Dermis blood vessel endothelial cell (primary cell): ENCODE measurements around the gene CPLX4. TPM values are rescaled to one million over a fixed set of nuclear protein-coding genes. Genes with fewer than 3 reads are reported as not detected.

Experiments used
- DNase-seq: peaks from one replicate; pipeline ENCODE4 v3.0.0; 2010
- total RNA-seq: library from RNA; depleted of rRNA; stranded (reverse); fragments of >200 nt; gene quantifications from 2 replicates; pipeline ENCODE4 v1.2.3, GENCODE V29; 2014

CPLX4 gene
- total RNA-seq, 1 donor from 2014 or later, result not detected

DNA sequence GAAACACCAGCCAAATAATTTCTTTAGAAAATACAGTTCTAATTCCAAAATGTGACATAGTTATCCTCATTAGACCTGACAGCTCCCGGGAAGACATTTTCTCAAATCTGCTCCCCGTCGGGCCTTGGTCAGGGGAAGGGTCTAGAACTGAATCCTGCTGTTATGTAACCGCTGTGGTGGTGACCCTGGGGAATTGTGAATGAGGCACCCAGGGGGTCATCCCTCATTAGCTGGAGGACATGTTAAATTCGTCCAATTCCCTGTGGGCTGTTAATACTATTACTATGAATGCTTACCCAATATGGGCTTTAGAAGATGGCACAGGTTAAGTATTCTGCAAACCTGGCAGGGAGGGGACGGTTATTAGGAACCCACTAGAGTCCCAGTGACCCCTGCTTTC lies 11.8 kb downstream of the CPLX4 start:
- DNase-seq, result no peak

DNA sequence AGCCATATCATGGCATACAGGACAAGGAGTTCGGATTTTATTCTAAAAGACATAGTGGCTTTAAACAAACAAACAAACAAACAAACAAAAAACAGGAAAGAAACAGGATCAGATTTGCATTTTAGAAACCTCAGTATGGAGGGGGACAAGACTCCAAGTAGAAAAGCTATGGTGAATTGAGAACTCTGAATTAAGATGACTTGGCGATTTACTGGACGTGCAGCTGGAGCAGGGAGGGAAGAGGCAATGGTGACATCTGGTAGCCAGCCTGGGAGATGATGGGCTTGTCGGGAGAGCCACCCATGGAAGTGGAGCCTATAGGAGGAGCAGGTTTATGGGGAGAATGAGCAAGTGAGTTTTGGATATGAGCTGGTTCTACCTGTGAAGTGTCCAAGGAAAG lies 13.2 kb downstream of the CPLX4 start:
- DNase-seq, result no peak

DNA sequence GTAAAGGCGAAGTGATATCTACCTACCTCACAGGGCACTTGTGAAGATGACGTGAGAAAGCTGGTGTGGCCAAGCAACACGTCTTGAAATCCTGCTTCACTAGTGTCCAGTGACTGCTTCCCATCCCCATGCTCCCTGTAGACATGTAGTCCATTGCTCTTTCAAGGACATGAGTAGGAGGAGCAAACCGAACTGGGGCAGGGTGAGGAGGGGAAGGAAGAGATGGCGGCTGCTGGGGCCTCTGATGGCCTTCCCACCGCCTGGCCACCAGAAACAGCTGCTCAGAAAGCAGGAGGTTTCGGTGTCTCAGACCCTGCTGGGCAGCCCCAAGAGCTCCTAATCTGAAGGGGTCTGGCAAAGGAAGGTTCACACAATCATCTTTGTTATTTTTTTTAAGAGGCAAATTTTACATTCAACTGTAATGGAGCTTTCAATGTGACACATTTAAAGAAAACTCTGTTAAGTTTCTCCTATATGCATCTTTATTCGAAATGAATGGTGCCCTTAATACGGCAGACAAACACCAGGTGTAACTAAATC lies 14.7 kb downstream of the CPLX4 start:
- DNase-seq, result no peak

DNA sequence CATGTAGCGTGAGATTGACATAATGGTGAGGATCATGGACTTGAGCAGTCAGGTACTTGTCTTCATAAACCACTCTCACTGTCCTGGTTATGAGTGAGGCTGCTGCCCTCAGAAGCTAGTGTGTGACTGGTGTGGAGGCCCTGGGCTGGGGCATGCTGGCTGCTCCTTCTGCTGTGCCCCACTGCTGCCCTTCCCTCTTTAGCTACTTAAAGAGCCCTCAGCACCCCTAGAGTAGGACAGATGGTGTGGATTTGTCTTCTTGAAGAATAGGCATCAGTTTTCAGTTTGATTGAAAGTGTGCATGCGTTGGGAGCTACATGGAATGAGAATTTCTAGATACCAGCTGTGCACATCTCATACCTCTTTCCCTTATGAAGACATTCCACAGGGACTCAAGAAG lies 15.4 kb downstream of the CPLX4 start:
- no peak for DNase-seq

DNA sequence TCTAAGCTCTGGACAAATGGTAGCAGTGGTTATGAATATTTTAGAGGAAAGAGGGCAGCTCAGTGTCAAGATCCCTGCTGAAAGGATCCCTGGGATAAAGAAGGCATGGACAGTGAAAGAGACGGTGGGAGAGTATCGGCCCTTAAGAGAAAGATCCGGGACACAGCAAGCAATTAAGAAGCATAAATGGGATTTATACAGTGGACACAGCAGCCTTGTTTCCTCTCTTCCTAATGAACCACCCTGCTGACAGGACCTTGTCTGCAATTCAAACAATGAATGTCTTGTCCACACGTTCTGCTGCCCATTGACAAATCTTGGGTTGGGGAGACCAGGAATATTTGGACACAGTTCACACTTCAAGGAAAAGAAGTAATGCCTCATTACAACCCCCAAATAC lies 16.5 kb downstream of the CPLX4 start:
- DNase-seq, result no peak

DNA sequence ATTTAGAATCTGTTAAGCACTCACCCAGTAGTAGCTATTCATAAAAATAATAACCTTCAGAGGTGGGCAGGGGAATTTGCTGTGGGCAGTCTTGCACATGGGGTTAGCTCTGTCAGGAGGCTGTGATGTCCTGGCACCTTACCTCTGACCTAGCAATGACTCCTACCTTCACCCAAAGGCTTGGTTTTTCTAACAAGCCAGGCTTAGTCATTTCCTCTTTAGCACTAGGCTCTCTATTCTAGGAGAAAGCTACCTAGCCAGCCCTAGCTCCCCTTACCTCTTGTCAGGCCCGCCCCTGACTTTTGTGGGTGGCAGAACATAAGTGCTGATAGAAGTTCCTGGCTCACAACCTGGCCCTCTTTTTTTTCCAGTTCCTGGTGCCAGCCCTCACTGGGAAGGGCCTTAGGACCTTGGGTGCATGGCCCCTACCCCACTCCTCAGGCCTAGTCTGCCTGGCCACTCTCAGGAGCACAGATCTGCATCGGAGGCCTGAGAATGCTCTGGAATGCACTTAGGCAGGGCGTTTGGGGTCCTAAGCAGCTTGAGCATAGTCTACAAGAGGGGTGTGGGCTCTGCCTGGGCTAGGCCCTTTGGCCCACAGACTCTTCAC lies 17.7 kb downstream of the CPLX4 start:
- no peak for DNase-seq

DNA sequence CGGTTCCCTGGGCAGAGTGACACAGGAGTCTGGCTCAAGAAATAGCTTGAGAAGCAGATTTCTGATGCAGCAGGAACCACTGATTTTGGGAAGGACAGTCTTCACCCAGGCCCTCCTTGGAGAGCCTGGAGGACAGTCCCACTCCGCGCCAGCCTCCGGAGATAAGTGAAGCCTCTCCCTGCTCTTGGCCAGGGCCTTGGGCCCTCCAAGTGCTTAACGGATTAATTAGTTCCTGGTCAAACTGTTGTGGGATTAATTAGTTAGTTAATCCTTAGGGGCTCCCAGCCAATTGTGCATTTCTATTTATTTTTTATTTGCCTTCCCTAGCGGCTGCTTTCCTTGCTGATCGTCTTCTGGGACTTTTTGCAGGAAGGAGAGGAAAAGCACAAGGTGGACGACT lies 19.6 kb downstream of the CPLX4 start:
- no peak for DNase-seq

DNA sequence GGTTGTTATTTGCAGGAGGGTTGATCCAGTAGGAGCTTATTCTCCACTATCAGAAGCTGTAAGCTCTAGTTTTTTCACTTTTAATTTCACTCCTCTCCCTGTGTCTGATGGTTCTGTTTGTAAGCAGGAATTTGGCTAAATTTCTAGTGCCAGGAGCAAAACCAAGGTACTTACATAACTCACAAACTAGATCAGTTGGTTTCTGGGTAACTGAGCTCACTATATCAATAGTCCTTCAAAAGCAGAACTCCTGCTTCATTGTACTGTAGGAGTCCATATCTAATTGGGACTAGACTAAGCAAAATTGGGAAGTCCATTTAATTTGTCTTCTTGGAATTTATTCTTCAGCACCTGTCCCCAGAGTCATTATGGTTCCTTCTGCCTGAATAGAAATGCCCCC lies 25.1 kb downstream of the CPLX4 start:
- no peak for DNase-seq

DNA sequence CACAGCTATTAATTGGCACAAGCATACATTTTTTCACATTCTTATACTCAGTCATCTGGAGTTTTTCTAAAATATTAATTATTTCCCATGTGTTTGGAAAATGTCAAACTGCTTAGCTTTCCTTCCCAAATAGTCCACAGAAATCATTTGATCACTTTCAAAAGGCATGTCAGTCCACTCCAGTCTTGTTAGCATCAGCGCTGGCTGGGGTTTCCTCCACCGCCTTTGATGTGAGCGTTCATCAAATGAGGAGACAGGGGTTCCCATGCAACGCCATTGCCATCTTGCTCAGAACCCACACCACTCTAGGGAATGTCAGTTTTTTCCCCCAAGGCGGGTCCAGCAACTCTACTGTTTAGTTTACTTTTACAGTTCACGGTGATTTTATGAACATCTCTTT lies 32.1 kb downstream of the CPLX4 start:
- DNase-seq, result no peak

DNA sequence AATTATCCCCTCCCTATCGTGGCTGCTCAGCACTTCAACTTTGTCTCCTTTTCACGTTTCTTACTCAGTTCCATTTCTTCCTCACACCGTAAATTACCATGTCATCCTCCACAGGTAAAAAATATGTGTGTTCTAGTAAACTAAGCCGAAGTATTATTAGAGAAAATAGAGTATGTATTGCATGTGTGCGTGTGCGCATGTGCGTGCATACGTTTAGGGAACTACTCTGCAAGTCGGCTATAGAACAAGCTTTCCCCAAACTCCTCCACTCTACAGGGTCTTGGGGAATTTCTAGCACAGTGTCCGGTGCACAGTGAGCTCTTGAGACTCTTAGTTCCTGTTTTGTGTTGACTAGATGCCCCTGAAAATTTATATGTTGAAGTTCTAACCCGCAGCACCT lies 36.1 kb downstream of the CPLX4 start:
- no peak for DNase-seq

DNA sequence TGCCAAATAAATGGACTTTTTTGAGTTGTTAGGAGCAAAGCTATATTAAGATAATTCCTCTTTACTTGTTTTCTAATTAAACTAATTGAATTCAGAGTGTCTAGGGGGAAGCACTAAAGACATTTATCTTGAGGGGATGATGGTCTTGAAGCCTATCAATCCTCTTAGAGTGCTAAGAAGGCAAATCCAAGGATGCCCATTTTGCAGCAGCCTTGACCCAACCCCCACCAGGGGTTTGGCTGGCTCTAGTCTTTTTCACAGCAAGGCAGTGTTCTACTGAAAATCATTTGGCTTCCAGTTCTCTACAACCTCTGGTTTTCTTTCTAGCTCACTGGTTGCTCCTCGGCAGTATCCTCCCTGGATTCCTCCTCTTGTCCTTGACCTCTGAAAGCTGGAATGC lies 38.7 kb downstream of the CPLX4 start:
- no peak for DNase-seq

DNA sequence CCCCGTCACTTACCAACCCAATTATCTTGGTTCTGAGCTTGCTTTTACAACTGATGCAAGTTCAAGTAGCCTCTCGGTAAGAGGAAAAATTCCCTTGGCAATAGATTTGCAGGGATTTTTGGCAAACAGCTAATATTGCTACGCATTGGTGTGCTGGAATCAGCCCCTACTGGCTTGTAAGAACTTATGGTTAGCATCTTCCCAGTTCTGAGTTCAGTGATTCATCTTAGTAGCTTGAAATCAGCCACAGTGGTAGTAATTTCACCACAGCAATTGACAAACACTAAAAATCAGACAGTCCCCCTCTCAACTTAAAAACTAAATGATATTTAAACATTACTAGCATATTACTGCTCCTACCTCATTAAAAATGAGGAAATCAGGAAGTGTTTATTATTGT lies 39.3 kb downstream of the CPLX4 start:
- no peak for DNase-seq

DNA sequence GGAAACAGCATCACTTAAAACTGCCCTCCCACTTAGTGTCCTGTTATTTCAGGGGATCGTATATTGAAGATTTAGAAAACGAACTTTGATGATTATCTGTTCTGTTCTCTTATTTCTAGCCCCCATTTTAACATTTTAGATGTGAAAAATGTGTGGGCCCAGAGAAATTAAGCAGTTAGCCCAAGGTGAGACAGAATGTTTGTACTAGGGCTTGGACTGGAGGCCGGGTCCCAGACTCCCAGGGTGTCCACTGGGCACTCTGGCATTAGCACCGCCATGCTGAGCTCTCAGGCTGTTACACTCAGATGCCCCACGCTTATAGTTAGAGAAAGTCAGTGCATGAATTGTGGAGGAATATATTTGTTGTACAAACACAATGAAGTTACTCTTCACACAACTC lies 39.7 kb downstream of the CPLX4 start:
- DNase-seq, result no peak

DNA sequence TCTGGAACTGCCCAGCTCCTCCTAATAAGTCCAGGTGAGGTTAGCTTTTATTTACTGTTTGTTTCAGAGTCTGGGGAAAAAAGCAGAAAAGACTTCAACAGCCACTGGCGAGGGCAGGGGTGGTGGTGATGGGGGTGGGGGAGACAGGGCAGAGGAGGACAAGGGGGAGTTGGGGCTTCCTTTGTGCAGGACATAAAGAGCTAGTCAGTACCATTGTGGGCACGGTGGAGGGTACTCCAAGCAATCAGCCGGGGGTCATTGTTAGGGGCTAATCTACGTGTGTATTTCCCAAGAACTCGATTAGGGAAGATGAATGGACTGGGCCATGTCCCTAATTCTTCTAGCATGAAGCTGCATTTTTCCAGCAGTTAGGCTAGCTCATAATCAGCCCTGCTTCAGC lies 42.4 kb downstream of the CPLX4 start:
- no peak for DNase-seq

DNA sequence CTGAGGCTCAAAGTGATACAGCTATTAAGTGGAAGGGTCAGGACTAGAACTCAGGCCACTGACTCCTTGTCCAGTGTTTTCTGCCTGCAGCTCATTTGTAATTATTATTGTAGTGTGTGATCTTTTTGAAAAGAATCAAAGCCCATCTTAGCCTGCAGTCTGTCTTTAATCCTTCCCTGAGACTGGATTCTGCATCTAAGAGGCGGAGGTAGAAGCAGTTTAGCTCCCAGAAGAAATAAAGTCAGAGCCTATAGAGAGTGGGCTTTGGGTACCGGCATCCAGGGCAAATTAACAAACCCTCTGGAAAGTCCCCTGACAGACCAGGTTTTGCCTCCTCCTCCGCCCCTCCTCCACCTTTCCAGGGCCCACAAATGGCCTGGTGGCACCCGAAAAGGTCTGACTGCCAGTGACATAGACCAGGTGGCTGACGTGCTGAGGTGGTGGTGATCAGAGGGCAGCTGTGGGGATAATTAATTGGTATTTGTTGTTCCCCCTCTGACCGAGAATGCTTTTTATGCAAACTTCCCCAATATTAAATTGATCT lies 43.0 kb downstream of the CPLX4 start:
- no peak for DNase-seq

DNA sequence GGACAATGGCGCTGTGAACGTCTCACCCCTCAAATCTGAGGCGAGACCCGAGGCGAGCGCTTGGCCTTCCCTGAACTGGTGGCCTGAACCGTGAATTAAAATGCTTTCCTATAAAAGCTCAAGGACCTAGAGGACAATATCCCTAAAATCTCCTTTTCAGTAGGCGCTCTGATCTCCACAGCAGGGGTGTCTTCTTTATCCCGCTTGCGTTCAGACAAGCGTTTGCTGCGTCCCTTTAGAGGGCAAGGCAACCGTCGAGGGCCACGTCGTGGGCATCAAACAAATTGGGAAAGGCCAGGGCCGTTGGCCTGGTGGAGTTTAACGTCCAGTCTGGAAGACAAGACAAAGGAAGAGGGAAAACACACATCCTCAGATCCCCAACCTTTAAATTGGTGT lies 43.9 kb downstream of the CPLX4 start:
- DNase-seq, result no peak

DNA sequence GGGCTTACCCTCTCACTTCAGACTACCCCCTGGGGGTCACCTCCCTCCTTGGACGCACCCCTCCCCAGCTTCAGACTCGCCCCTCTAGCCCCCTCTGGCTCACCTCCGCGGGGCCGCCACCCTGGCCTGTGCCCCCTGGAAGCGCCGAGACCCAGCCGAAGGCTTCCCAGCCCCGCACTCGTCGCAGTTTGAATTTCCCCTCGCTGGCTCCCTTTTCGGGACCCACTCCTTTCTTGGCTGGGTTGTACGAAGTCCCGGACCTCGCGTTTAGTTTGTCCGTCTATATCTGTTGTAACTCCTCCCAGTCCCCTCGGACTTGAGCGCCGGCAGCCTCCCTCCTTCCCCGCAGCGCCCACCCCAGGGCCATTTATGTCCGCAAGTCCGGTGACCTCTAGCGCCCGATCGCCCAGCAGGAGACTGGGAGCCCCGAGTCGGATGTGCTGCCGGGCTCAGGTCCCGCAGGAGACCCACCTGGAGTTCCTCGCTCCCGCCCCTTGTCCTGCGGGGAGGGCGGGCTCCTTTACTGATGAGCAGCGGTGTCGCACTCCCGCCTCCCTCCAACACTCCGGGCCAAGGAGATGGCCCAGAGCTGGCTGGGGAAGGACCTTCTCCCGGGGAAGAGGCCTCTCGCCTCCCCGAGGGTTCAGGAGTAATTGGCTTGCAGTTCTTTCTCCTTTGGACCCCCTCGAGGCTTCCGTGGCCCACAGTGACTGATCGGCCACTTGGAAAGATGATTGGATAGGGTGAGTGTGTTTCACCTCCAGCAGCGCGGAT lies 44.5 kb downstream of the CPLX4 start:
- DNase-seq, result no peak

DNA sequence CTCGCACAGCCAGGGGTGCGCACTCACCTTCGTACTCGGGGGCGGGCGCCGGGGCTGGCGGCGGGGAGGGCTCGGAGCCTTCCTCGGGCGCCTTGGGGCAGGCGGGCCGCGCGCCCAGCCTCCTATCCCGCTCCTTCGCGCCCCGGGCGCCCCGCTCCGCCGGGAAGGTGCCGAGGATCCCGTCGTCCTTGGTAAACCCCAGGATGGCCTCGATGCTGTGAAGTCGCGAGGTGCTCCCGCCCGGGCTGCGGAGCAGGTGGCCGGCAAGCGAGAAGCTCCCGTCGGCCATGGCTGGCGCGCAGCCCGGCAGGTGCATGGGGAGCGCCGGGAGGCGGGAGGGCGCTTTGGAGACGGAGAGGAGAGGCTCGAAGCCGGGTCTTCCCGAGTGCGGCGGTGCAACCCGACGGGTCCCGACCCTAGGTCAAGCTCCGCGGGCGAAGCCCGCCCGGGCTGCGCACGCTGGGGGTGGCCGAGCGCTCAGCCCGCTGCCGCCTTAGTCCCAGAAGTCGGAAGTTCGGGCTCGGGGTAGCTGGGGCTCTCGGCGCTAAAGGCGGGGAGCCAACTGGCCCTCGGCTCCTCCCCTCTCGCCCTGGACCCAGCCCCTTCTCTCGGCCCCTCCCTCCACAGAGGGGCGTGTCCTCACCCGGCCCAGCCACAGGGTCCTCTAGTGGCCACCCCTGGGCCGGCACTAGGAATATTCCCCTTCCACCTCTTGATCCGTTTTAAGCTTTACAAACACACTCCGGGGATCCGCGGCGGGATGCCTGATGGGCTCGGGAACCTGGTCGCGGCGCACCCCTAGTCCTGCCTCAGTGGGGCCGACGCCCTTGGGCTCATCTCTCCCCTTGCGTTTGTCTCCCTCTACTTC lies 45.3 kb downstream of the CPLX4 start, which contains the start of gene RAX:
Gene RAX, minus strand, starts transcription at position 564 of the 868 bp plus-strand sequence. Its CDS starts 248 bp downstream, at position 316.
- peak; percentile 33 for DNase-seq

DNA sequence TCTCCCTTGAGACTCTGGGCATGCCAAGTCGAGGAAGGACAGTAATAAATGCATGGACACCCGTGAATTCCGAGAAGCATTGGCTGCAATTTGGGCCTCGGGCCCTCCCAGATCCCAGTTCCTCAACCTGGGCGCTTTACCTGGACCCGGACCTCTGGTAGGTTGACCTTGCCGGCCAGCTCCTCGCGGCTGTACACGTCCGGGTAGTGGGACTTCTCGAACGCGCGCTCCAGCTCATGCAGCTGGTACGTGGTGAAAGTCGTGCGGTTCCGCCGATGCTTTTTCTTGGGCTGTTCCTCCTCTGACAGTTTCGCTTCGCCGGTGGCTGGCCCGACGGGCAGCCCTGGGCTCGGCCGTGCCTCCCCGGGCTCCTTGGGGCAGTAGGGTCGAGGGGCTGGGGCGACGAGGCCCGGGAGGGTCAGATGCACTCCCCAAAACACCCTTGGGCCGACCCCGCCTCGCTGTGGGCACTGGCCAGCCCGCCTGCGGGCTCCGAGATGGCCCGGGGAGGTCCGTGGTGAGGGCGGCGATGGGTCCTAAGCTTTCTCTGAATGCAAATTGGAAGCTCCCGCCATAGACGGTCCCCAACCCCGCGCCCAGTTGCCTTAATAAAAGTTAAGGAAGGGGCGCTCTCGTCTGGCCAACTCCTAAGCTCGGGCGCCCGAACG lies 46.1 kb downstream of the CPLX4 start:
- DNase-seq, result no peak

DNA sequence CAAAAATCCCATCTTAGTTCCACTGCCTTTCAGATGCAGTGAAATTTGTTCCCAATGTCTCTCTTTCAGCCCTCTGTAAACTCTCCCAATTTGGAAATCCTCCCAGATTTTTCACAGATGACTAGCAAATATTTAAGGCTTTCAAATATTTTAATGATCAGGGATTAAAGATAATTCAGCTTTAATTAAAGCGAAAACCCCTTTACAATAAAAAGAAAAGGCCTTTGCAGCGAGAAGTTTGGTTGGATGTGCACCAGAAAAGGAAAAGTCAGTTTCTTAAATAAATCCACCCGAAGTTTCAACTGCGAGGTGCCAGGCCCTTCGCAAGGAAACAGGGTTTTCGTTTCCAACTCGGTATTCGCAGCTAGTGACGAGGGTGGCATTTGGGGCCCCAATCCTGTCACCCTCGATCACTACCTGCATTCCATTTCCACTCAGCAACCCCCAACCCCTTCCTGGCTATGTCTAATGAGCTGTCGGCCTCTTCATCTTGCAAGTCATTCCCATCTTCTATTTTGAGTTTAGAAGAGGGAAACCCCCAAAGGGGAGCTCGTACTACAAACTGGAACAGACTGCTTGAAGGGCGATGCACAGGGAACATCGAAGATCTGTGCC lies 46.7 kb downstream of the CPLX4 start:
- DNase-seq, result no peak

DNA sequence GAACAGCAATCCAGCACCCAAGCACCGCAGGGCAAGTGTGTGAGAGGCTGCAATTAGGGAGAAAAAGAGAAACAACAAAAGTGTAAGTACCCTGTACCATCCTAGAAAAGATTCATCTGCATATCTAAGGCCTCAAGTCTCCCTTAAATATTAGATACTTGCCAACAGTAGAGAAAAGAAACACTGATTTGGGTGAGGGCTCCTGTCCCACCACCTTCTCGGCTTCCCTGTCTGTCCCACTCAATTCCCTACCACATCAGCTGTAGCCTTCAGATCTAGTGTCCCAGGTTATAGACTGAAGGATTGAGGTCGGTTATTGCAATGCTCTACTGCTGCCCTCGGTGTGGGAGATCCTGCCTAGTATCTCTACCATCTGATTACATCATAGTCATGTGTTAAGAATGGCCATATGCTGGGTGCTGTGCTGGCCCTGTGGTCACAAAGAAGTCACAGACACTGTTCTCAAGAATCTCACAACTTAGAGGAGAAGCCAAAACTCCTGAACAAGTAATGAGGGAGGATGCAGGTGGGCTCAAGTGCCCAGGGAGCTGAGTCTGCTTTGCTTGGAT lies 47.7 kb downstream of the CPLX4 start:
- DNase-seq, result no peak
